K562 (cell line): ENCODE measurements around the gene MBD2.

Experiments
- EP300 ChIP-seq: IDR thresholded peaks from 2 replicates; pipeline ENCODE4 v1.6.1; 2012; ENCODE audit warnings: low read length, improper control_type of control experiment
- TF ChIP-seq, protein P1 (sequence below): sonication (generic); formaldehyde crosslinking; IDR thresholded peaks from 2 replicates; pipeline ENCODE4 v1.9.0; 2022; ENCODE audit warnings: mild to moderate bottlenecking, missing genetic modification reagents

- TF ChIP-seq, protein P1, sequence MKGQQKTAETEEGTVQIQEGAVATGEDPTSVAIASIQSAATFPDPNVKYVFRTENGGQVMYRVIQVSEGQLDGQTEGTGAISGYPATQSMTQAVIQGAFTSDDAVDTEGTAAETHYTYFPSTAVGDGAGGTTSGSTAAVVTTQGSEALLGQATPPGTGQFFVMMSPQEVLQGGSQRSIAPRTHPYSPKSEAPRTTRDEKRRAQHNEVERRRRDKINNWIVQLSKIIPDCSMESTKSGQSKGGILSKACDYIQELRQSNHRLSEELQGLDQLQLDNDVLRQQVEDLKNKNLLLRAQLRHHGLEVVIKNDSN = no peak
- TF ChIP-seq EP300 = no peak
Measured at GRCh38 chr18:54229421-54230059, 5.1 kb upstream of the MBD2 start.
